Measurements from ENCODE around the gene TSPAN5. TPM values are rescaled to one million over a fixed set of nuclear protein-coding genes. Genes with fewer than 3 reads are reported as not detected.
A peak's percentile ranks its signal among the peaks of the same experiment; 100 is the strongest.

The TSPAN5 gene
- total RNA-seq, 2 experiments from 2014 or later: 1.8 to 2.8 TPM

DNA sequence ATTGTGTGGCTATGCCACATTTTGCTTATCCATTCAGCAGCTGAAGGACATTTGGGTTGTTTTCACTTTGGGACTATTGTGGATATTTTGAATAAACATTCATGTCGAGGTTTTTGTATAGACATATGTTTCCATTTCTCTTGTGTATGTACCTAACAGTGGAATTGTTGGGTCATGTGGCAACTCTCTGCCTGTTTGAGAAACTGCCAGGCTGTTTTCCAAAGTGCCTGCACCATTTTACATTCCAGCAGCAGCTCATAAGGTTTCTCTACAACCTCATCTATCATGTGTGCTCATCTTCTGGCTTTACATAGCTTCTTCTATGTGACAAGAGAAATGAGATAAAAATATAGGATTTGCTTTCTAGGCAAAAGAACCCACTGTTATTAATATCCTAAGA lies 29.5 kb upstream of the TSPAN5 start:
- no peaks in the 10 kb centered on the region for H3K27me3 Mint-ChIP-seq
- H3K4me3 Mint-ChIP-seq: no peak overlapping the region
- DNase-seq (no peak), ATAC-seq (ENCODE audit: poor library complexity) (no peak)
- H3K36me3 ChIP-seq (ENCODE audit: insufficient read depth, low read length): no peaks in the 10 kb centered on the region
- CTCF ChIA-PET: no interaction called here
- peak overlapping the region; percentile 80 for H3K27ac Mint-ChIP-seq
- H3K36me3 Mint-ChIP-seq (ENCODE audit: low read depth): no peaks in the 10 kb centered on the region
- H3K4me1 ChIP-seq (ENCODE audit: insufficient read depth, low read length): peaks cover 25% of the 10 kb centered on the region
- no peaks in the 10 kb centered on the region for H3K27me3 ChIP-seq (ENCODE audit: control insufficient read depth in 1 of 2, insufficient read depth in 2 of 2, low read length in 2 of 2)
- H3K27ac ChIP-seq (ENCODE audit: low read depth in 1 of 2, low read length in 2 of 2): no peak overlapping the region
- intact Hi-C loops (cut with DNase I, micrococcal nuclease): loop anchor here in 1 of 2 experiments (2.0 kb wide), 2 partner anchors 19 to 25 kb away; no protein-coding TSS in a partner anchor
- H3K9me3 ChIP-seq (ENCODE audit: control insufficient read depth in 1 of 2, insufficient read depth in 1 of 2, low read length in 2 of 2): no peaks in the 10 kb centered on the region
- peaks cover 51% of the 10 kb centered on the region for H3K4me1 Mint-ChIP-seq (ENCODE audit: low read depth)
- H3K4me3 ChIP-seq (ENCODE audit: low read length): no peak overlapping the region
- POLR2A ChIA-PET: interaction anchor here (0.5 to 2.1 kb wide), 6 partner anchors 10 to 1253 kb away, joined by 3 to 9 read pairs (median 5); partner anchors contain the start of gene TSPAN5
- TF ChIP-seq, protein P1, sequence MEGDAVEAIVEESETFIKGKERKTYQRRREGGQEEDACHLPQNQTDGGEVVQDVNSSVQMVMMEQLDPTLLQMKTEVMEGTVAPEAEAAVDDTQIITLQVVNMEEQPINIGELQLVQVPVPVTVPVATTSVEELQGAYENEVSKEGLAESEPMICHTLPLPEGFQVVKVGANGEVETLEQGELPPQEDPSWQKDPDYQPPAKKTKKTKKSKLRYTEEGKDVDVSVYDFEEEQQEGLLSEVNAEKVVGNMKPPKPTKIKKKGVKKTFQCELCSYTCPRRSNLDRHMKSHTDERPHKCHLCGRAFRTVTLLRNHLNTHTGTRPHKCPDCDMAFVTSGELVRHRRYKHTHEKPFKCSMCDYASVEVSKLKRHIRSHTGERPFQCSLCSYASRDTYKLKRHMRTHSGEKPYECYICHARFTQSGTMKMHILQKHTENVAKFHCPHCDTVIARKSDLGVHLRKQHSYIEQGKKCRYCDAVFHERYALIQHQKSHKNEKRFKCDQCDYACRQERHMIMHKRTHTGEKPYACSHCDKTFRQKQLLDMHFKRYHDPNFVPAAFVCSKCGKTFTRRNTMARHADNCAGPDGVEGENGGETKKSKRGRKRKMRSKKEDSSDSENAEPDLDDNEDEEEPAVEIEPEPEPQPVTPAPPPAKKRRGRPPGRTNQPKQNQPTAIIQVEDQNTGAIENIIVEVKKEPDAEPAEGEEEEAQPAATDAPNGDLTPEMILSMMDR (IDR thresholded peaks at IDR 0.05): no peak
- H3K9me3 Mint-ChIP-seq: no peaks in the 10 kb centered on the region

DNA sequence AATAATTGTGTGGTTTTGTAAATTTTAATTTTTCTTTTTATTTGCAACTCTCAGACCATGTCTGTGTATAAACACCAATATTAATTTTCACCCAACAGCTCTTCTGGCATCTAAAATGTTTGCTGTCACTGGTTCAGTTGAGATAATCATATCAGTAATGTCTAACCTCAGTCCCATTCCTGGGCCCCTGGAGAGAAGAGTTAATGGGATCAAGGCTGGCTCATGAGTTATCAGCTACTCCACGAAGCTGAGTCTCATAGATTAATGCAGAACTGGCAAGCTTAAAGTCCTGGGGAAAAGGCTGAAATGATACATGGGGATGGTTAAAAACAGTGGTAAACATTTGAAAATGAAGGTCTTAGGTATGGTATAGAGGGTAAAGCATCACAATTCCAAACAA lies 28.4 kb upstream of the TSPAN5 start:
- DNase-seq: no peak
- CTCF ChIA-PET: no interaction called here
- Histone ChIP-seq H3K9me3 (ENCODE audit: control insufficient read depth in 1 of 2, insufficient read depth in 1 of 2, low read length in 2 of 2) (no peaks in the 10 kb centered on the region), H3K4me1 (ENCODE audit: insufficient read depth, low read length) (peaks cover 25% of the 10 kb centered on the region), H3K27me3 (ENCODE audit: control insufficient read depth in 1 of 2, insufficient read depth in 2 of 2, low read length in 2 of 2) (no peaks in the 10 kb centered on the region), H3K27ac (ENCODE audit: low read depth in 1 of 2, low read length in 2 of 2) (no peak overlapping the region), H3K4me3 (ENCODE audit: low read length) (no peak overlapping the region), H3K36me3 (ENCODE audit: insufficient read depth, low read length) (no peaks in the 10 kb centered on the region)
- intact Hi-C loops (cut with DNase I, micrococcal nuclease): no loop called here
- no peak for ATAC-seq (ENCODE audit: poor library complexity)
- H3K9me3 Mint-ChIP-seq: no peaks in the 10 kb centered on the region
- no peaks in the 10 kb centered on the region for H3K36me3 Mint-ChIP-seq (ENCODE audit: low read depth)
- H3K27ac Mint-ChIP-seq: no peak overlapping the region
- TF ChIP-seq, protein P1 (IDR thresholded peaks at IDR 0.05): no peak
- H3K4me1 Mint-ChIP-seq (ENCODE audit: low read depth): peaks cover 51% of the 10 kb centered on the region
- H3K4me3 Mint-ChIP-seq: no peak overlapping the region
- POLR2A ChIA-PET: interaction anchor here (1.2 to 1.3 kb wide), 2 partner anchors 19 to 29 kb away, joined by 3 to 4 read pairs; partner anchors contain the start of gene TSPAN5
- H3K27me3 Mint-ChIP-seq: no peaks in the 10 kb centered on the region

DNA sequence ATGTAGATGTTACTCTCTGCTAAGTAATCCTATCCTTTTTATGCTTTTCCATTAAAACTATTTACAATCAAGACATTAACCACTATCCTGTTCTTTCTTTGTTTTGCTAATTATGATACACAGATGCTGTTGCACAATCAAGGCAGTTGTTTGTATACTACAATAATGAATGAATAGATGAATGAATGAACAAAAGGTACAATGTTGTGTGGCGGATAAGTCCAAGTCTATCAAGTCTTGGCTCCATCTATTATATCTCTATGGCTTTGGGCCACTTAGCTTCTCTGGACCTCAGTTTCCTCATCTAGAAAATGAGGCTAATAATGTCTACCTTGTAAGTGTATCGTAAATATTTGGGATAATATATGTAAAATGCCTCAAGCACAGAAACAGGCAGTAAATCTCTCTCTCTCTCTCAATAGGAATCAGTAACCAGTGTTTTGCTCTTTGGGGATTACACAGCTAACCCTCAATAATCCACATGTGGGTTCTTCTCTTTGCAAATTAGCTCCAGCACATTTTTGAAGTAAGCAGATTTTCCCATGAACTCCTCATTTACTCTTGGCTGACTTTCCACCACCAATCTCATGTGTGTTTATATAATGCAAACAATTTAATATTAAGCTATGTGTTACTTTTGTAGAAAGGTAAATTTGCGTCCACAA lies 27.8 kb upstream of the TSPAN5 start:
- no peak for ATAC-seq (ENCODE audit: poor library complexity)

More for the DNA sequence above, 27.8 kb upstream of the TSPAN5 start:
- H3K27me3 ChIP-seq (ENCODE audit: control insufficient read depth in 1 of 2, insufficient read depth in 2 of 2, low read length in 2 of 2): no peaks in the 10 kb centered on the region
- Mint-ChIP-seq H3K27me3 (no peaks in the 10 kb centered on the region), H3K36me3 (ENCODE audit: low read depth) (no peaks in the 10 kb centered on the region), H3K4me3 (no peak overlapping the region), H3K4me1 (ENCODE audit: low read depth) (peaks cover 51% of the 10 kb centered on the region), H3K9me3 (no peaks in the 10 kb centered on the region), H3K27ac (peak overlapping the region; percentile 4)
- CTCF ChIA-PET: no interaction called here
- peaks cover 25% of the 10 kb centered on the region for H3K4me1 ChIP-seq (ENCODE audit: insufficient read depth, low read length)
- intact Hi-C loops (cut with DNase I, micrococcal nuclease): no loop called here
- H3K4me3 ChIP-seq (ENCODE audit: low read length): no peak overlapping the region
- TF ChIP-seq, protein P1 (IDR thresholded peaks at IDR 0.05): no peak
- no peak for DNase-seq
- H3K9me3 ChIP-seq (ENCODE audit: control insufficient read depth in 1 of 2, insufficient read depth in 1 of 2, low read length in 2 of 2): no peaks in the 10 kb centered on the region
- POLR2A ChIA-PET: interaction anchor here (1.2 to 1.3 kb wide), 2 partner anchors 20 to 28 kb away, joined by 3 to 4 read pairs; partner anchors contain the start of gene TSPAN5
- no peak overlapping the region for H3K27ac ChIP-seq (ENCODE audit: low read depth in 1 of 2, low read length in 2 of 2)
- no peaks in the 10 kb centered on the region for H3K36me3 ChIP-seq (ENCODE audit: insufficient read depth, low read length)
